Skeletal muscle tissue (tissue), 4 donors: Measurements from ENCODE around the gene MRPL27. TPM values are rescaled to one million over a fixed set of nuclear protein-coding genes. Genes with fewer than 3 reads are reported as not detected.
"Not testable (repeated sequence)": the region's sequence is repeated elsewhere in the genome, so short reads cannot be mapped to it uniquely, and the experiment has no call there.

ENCODE experiments used
- H3K27ac ChIP-seq: one replicate; pipeline ENCODE4 v1.7.0; 2013; ENCODE audit warnings: mild to moderate bottlenecking, low read depth, low read length, inconsistent platforms
- H3K27me3 ChIP-seq, 3 donors: one replicate each; pipeline ENCODE4 v1.7.0; 2013; ENCODE audit warnings: low read length in 3 of 3; ENCODE audit not compliant: control insufficient read depth in 3 of 3, insufficient read depth in 3 of 3
- H3K36me3 ChIP-seq, 3 donors: one replicate each; pipeline ENCODE4 v1.7.0; 2013; ENCODE audit warnings: low read length in 3 of 3; ENCODE audit not compliant: control insufficient read depth in 3 of 3, insufficient read depth in 3 of 3
- H3K4me1 ChIP-seq, 3 donors: one replicate each; pipeline ENCODE4 v1.7.0; 2013; ENCODE audit warnings: low read length in 3 of 3, mild to moderate bottlenecking in 3 of 3; ENCODE audit not compliant: control insufficient read depth in 3 of 3, insufficient read depth in 3 of 3
- H3K4me3 ChIP-seq, 3 donors: one replicate each; pipeline ENCODE4 v1.7.0; 2013; ENCODE audit warnings: low read length in 3 of 3
- H3K9ac ChIP-seq, 3 donors: one replicate each; pipeline ENCODE4 v1.7.0; 2013; ENCODE audit warnings: low read length in 3 of 3, mild to moderate bottlenecking in 3 of 3, moderate library complexity in 2 of 3, low read depth in 1 of 3
- H3K9me3 ChIP-seq, 3 donors: one replicate each; pipeline ENCODE4 v1.7.0; 2013; ENCODE audit warnings: low read length in 3 of 3; ENCODE audit not compliant: control insufficient read depth in 3 of 3
- total RNA-seq: library from RNA; depleted of rRNA; stranded (reverse); fragments of >200 nt; gene quantifications from one replicate; pipeline ENCODE4 v1.2.3, GENCODE V29; 2014
- donor health status: Osteomylitis.

The MRPL27 gene
- 65.2 TPM for total RNA-seq

- peaks cover 20 to 29% (median 28%) of the 10 kb centered on the region in 3 donors for H3K36me3 ChIP-seq
- peak within 1 kb of the TSS; percentile 99 to 100 (median 100) for H3K4me3 ChIP-seq
- peak within 1 kb of the TSS; percentile 95 to 97 (median 96) for H3K9ac ChIP-seq
- peak within 1 kb of the TSS; percentile 96 for H3K27ac ChIP-seq
- no peaks in the 10 kb centered on the region for H3K27me3 ChIP-seq
- peaks cover 13 to 32% (median 19%) of the 10 kb centered on the region in 3 donors for H3K4me1 ChIP-seq
- no peaks in the 10 kb centered on the region for H3K9me3 ChIP-seq
Observed at GRCh38 chr17:50372758-50373556, at the start of gene MRPL27, which contains the start of gene EME1. Gene MRPL27, minus strand, starts transcription at chr17:50373184. Its CDS starts 14 bp downstream, at chr17:50373170. Gene EME1, plus strand, starts transcription at chr17:50373229. Its CDS starts 1,980 bp downstream, at chr17:50375209.

- H3K9me3 ChIP-seq = no peaks in the 10 kb centered on the region
- no peak overlapping the region for H3K9ac ChIP-seq
- H3K27me3 ChIP-seq = no peaks in the 10 kb centered on the region
- peaks cover 26 to 33% (median 30%) of the 10 kb centered on the region in 3 donors for H3K4me1 ChIP-seq
- H3K4me3 ChIP-seq = no peak overlapping the region
- H3K27ac ChIP-seq = no peak overlapping the region
- H3K36me3 ChIP-seq = no peaks in the 10 kb centered on the region
Observed at GRCh38 chr17:50422738-50423137, 49.8 kb upstream of the MRPL27 start.

- Histone ChIP-seq H3K4me1 (peaks cover 16 to 20% (median 17%) of the 10 kb centered on the region in 3 donors), H3K4me3 (peak overlapping the region in 2 of 3 donors; percentile 25 to 57), H3K9ac (no peak overlapping the region), H3K9me3 (no peaks in the 10 kb centered on the region), H3K27me3 (no peaks in the 10 kb centered on the region), H3K36me3 (no peaks in the 10 kb centered on the region), H3K27ac (peak overlapping the region; percentile 37)
Observed at GRCh38 chr17:50421308-50422051, 48.5 kb upstream of the MRPL27 start.

- Histone ChIP-seq H3K4me3 (no peak overlapping the region), H3K27ac (peak overlapping the region; percentile 3), H3K9ac (no peak overlapping the region), H3K36me3 (no peaks in the 10 kb centered on the region), H3K27me3 (no peaks in the 10 kb centered on the region), H3K4me1 (peaks cover 12 to 17% (median 15%) of the 10 kb centered on the region in 3 donors), H3K9me3 (no peaks in the 10 kb centered on the region)
Observed at GRCh38 chr17:50420419-50421112, 47.6 kb upstream of the MRPL27 start.

- H3K4me1 ChIP-seq, H3K4me3 ChIP-seq, H3K9ac ChIP-seq: not testable (repeated sequence)
Observed at GRCh38 chr17:50419577-50419976, 46.6 kb upstream of the MRPL27 start.

GRCh38 chr17:50414808-50415207, 41.8 kb upstream of the MRPL27 start:
- no peaks in the 10 kb centered on the region for H3K36me3 ChIP-seq
- H3K9ac ChIP-seq = no peak overlapping the region
- no peaks in the 10 kb centered on the region for H3K9me3 ChIP-seq
- H3K27ac ChIP-seq = no peak overlapping the region
- H3K4me1 ChIP-seq = no peaks in the 10 kb centered on the region
- no peak overlapping the region for H3K4me3 ChIP-seq
- H3K27me3 ChIP-seq = no peaks in the 10 kb centered on the region

More at GRCh38 chr17:50419577-50419976, 46.6 kb upstream of the MRPL27 start:
- not testable (repeated sequence) for H3K9me3 ChIP-seq, H3K36me3 ChIP-seq, H3K27ac ChIP-seq, H3K27me3 ChIP-seq

- H3K9ac ChIP-seq = no peak overlapping the region
- H3K27me3 ChIP-seq = no peaks in the 10 kb centered on the region
- no peaks in the 10 kb centered on the region for H3K36me3 ChIP-seq
- H3K9me3 ChIP-seq = no peaks in the 10 kb centered on the region
- H3K27ac ChIP-seq = no peak overlapping the region
- H3K4me1 ChIP-seq = no peaks in the 10 kb centered on the region
- H3K4me3 ChIP-seq = no peak overlapping the region
Observed at GRCh38 chr17:50412188-50412732, 39.3 kb upstream of the MRPL27 start.

GRCh38 chr17:50407921-50408320, 34.9 kb upstream of the MRPL27 start:
- no peaks in the 10 kb centered on the region for H3K36me3 ChIP-seq
- H3K9ac ChIP-seq = no peak overlapping the region
- H3K9me3 ChIP-seq = no peaks in the 10 kb centered on the region
- no peaks in the 10 kb centered on the region for H3K4me1 ChIP-seq
- peaks cover 0 to 4% (median 3%) of the 10 kb centered on the region in 3 donors for H3K27me3 ChIP-seq
- H3K4me3 ChIP-seq = no peak overlapping the region
- no peak overlapping the region for H3K27ac ChIP-seq

GRCh38 chr17:50406578-50406977, 33.6 kb upstream of the MRPL27 start:
- Histone ChIP-seq H3K4me3 (no peak overlapping the region), H3K27me3 (peaks cover 0 to 4% (median 3%) of the 10 kb centered on the region in 3 donors), H3K4me1 (no peaks in the 10 kb centered on the region), H3K27ac (no peak overlapping the region), H3K9ac (no peak overlapping the region), H3K36me3 (no peaks in the 10 kb centered on the region), H3K9me3 (no peaks in the 10 kb centered on the region)
